ENCODE data around the gene FNDC3B.

FNDC3B gene

DNA sequence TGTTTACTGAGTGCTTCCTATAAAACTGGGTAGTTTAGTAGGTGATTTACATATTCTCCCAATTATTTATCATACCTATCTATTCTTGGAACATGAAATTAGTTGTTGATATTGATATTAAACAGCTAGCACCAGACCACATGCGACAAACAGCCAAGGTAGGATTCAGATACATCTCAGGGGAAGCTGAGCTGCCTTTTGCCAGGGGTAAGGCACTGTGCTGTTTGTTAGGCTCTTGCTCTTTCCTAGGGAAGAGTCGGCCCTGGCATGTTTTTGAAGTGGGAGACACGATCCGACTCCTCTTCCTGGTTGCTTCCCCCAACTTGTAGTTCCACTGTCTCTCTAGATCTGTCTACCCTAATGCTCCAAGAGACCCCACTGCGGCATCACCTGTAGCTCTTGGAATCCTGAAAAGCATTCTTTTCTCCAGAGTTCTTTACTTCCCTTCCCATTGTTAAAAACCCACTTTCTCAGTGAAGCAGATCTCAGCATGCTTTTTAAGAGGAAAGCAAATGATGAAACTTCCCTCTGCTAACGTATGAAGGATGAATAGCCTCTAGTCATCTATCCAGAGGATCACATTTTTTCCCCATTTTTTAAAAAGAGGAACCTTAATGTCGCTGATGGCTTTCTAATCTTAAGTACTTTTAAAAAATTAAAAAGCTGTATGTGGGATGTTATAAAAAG, 270.5 kb downstream of the FNDC3B start:
- no peaks in the 10 kb centered on the region for H3K9me3 ChIP-seq
- no peaks in the 10 kb centered on the region for H3K4me1 ChIP-seq (ENCODE audit: control insufficient read depth in 1 of 2, insufficient read depth in 1 of 2, low read depth in 1 of 2, low read length in 1 of 2)
- TF ChIP-seq, protein P1, sequence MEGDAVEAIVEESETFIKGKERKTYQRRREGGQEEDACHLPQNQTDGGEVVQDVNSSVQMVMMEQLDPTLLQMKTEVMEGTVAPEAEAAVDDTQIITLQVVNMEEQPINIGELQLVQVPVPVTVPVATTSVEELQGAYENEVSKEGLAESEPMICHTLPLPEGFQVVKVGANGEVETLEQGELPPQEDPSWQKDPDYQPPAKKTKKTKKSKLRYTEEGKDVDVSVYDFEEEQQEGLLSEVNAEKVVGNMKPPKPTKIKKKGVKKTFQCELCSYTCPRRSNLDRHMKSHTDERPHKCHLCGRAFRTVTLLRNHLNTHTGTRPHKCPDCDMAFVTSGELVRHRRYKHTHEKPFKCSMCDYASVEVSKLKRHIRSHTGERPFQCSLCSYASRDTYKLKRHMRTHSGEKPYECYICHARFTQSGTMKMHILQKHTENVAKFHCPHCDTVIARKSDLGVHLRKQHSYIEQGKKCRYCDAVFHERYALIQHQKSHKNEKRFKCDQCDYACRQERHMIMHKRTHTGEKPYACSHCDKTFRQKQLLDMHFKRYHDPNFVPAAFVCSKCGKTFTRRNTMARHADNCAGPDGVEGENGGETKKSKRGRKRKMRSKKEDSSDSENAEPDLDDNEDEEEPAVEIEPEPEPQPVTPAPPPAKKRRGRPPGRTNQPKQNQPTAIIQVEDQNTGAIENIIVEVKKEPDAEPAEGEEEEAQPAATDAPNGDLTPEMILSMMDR (IDR thresholded peaks at IDR 0.05) = no peak
- peaks cover 91% of the 10 kb centered on the region for H3K36me3 ChIP-seq
- H3K27me3 ChIP-seq = no peaks in the 10 kb centered on the region
- H3K27ac ChIP-seq = peak overlapping the region; percentile 52
- no peak overlapping the region for H3K4me3 ChIP-seq (ENCODE audit: low read depth in 1 of 2, low read length in 1 of 2)

DNA sequence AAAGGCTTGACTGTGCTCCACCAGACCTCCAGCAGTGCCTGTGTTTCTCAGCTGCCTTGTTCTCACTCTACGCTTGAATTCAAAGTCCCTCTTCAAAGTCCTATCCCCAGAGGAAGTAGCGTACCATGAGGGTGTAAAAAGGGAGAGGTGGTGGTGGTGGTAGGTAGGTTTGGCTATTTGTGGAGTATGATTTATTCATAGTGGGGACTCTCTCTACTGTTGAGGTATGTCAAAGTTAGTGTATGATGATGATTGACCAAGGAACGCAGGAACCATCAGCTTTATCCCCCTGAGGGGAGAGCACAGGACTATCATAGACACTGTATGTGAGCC, 271.0 kb downstream of the FNDC3B start:
- no peaks in the 10 kb centered on the region for H3K4me1 ChIP-seq (ENCODE audit: control insufficient read depth in 1 of 2, insufficient read depth in 1 of 2, low read depth in 1 of 2, low read length in 1 of 2)
- H3K4me3 ChIP-seq (ENCODE audit: low read depth in 1 of 2, low read length in 1 of 2) = no peak overlapping the region
- peak overlapping the region; percentile 52 for H3K27ac ChIP-seq
- H3K9me3 ChIP-seq = no peaks in the 10 kb centered on the region
- peaks cover 93% of the 10 kb centered on the region for H3K36me3 ChIP-seq
- H3K27me3 ChIP-seq = no peaks in the 10 kb centered on the region
- TF ChIP-seq, protein P1 (IDR thresholded peaks at IDR 0.05) = no peak

DNA sequence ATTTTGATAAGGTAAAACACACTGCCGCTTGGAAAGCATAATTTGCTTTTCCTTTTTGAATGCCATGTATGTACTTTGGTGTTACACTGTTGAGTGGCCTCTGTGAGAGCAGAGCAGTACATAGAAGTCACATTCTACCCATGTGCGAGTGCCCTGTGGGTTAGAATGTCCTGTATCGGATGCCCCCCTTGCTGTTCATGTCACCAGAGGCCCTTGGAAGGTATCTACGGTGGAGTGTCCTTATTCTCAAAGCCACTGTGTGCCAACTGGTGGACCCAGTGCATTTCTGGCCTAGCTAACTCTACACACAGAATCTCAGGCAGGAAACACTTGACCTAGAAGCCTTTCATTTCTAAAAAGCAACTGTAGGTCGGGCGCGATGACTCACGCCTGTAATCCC, 271.8 kb downstream of the FNDC3B start:
- H3K36me3 ChIP-seq = peaks cover 86% of the 10 kb centered on the region
- no peak overlapping the region for H3K4me3 ChIP-seq (ENCODE audit: low read depth in 1 of 2, low read length in 1 of 2)
- no peaks in the 10 kb centered on the region for H3K27me3 ChIP-seq
- TF ChIP-seq, protein P1 (IDR thresholded peaks at IDR 0.05) = no peak
- H3K27ac ChIP-seq = no peak overlapping the region
- no peaks in the 10 kb centered on the region for H3K4me1 ChIP-seq (ENCODE audit: control insufficient read depth in 1 of 2, insufficient read depth in 1 of 2, low read depth in 1 of 2, low read length in 1 of 2)
- no peaks in the 10 kb centered on the region for H3K9me3 ChIP-seq

DNA sequence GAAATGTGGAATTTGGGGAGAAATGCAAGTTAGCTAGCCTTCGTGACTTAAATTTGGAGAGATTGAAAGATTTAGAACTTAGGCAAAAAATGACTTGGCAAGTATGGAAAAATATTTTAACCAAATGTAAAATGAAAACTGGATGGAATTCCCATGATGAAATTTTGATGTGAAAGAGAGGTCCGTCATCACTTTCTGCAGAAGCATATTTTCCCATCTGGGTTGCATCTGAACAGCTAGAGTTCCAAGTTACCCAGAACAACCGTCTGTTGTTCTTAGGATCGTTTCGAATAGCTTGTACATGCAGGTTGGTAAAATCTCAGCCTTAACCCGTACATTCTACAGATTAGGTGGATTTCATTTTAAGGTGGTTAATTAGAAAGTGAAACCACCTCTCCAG, 272.6 kb downstream of the FNDC3B start:
- TF ChIP-seq, protein P1 (IDR thresholded peaks at IDR 0.05) = no peak
- Histone ChIP-seq H3K4me1 (ENCODE audit: control insufficient read depth in 1 of 2, insufficient read depth in 1 of 2, low read depth in 1 of 2, low read length in 1 of 2) (no peaks in the 10 kb centered on the region), H3K27ac (peak overlapping the region; percentile 11), H3K9me3 (no peaks in the 10 kb centered on the region), H3K36me3 (peaks cover 87% of the 10 kb centered on the region), H3K27me3 (no peaks in the 10 kb centered on the region), H3K4me3 (ENCODE audit: low read depth in 1 of 2, low read length in 1 of 2) (no peak overlapping the region)

DNA sequence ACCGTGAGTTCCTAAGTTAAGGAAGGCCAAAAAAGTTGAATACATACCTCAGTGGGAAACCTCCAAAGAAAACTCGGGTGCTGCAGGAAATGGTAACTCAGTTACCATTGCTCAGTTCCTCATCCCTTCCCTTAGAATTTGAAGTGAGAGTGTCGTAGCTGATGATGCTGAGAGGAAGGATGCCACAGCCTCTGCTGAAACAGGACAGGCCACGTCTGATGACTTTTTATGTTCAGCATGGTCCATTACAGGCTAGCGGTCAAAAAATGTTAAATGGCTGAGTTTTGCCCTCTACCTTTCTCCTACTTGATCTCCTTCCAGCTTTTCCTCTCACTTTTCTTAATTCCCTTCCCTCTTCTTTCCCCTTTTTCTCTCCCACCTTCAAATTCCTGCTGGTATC, 273.3 kb downstream of the FNDC3B start:
- TF ChIP-seq, protein P1 (IDR thresholded peaks at IDR 0.05) = no peak
- Histone ChIP-seq H3K27ac (peak overlapping the region; percentile 29), H3K4me3 (ENCODE audit: low read depth in 1 of 2, low read length in 1 of 2) (no peak overlapping the region), H3K27me3 (no peaks in the 10 kb centered on the region), H3K9me3 (no peaks in the 10 kb centered on the region), H3K4me1 (ENCODE audit: control insufficient read depth in 1 of 2, insufficient read depth in 1 of 2, low read depth in 1 of 2, low read length in 1 of 2) (peaks cover 3% of the 10 kb centered on the region in 2 experiments), H3K36me3 (peaks cover 87% of the 10 kb centered on the region)
